COLO668 (cell line): Measurements from ENCODE around the gene ABCA6.
A peak's percentile ranks its signal among the peaks of the same experiment; 100 is the strongest.
"Not testable (repeated sequence)": the region's sequence is repeated elsewhere in the genome, so short reads cannot be mapped to it uniquely, and the experiment has no call there.

Experiments used
- DNase-seq: peaks from one replicate; lab custom pipeline; 2025; ENCODE audit not compliant: unreplicated experiment; lab: John Stamatoyannopoulos, UW

The ABCA6 gene

GRCh38 chr17:69073392-69073791 is 68.3 kb downstream of the ABCA6 start:
- not testable (repeated sequence) for DNase-seq

DNA sequence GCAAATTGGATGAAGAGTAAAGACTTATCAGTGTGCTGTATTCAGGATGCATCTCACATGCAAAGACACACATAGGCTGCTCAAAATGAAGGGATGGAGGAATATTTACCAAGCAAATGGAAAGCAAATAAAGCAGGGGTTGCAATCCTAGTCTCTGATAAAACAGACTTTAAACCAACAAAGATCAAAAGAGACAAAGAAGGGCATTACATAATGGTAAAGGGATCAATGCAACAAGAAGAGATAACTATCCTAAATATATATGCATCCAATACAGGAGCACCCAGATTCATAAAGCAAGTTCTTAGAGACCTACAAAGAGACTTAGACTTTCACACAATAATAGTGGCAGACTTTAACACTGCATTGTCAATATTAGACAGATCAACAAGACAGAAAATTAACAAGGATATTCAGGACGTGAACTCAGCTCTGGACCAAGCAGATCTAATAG is 68.9 kb downstream of the ABCA6 start:
- DNase-seq: not testable (repeated sequence)

GRCh38 chr17:69071233-69071586 is 70.5 kb downstream of the ABCA6 start:
- not testable (repeated sequence) for DNase-seq

DNA sequence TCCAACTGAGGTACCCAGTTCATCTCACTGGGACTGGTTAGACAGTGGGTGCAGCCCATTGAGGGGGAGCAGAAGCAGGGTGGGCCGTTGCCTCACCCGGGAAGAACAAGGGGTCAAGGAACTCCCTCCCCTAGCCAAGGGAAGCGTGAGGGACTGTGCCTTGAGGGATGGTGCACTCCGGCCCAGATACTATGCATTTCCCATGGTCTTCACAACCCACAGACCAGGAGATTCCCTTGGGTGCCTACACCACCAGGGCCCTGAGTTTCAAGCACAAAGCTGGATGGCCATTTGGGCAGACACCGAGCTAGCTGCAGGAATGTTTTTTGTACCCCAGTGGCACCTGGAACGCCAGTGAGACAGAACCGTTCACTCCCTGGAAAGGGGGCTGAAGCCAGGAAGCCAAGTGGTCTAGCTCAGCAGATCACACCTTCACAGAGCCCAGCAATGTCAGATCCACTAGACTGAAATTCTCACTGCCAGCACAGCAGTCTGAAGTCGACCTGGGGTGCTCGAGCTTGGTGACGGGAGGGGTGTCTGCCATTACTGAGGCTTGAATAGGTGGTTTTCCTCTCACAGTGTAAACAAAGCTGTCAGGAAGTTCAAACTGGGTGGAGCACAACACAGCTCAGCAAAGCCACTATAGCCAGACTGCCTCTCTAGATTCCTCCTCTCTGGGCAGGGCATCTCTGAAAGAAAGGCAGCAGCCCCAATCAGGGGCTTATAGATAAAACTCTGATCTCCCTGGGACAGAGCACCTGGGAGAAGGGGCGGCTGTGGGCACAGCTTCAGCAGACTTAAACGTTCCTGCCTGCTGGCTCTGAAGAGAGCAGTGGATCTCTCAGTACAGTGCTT is 71.1 kb downstream of the ABCA6 start:
- peak; percentile 7 for DNase-seq

GRCh38 chr17:69069226-69069750 is 72.4 kb downstream of the ABCA6 start:
- DNase-seq: no peak

DNA sequence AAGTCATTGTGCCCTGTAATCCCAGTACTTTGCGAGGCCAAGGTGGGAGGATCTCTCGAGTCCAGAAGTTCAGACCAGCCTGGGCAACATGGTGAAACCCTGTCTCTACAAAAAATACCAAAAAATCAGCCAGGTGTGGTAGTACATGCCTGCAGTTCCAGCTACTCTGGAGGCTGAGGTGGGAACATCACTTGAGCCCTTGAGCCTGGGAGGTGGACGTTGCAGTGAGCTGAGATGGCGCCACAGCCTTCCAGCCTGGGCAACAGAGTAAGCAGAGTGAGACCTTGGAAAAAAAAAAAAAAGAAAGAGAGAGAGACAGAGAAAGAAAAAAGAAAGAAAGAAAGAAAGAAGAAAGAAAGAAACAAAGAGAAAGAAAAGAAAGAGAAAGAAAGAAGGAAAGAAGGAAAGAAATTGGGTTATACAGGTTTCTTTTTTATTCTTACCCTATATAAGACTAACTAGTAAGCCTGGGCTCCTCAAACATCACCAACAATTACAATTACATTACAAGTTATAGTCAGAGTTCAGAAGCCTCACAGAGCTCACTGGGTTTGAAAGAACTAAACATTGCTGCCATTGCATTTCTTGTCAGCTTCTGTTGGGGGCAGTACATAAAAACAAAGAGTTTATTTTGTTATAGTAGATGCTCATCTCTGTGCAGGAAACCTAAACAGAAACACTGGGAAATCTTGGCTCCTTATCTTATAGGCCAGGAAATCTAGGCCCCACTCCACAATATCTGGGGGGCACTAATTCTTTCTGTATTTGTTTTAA is 74.2 kb downstream of the ABCA6 start:
- DNase-seq: no peak

DNA sequence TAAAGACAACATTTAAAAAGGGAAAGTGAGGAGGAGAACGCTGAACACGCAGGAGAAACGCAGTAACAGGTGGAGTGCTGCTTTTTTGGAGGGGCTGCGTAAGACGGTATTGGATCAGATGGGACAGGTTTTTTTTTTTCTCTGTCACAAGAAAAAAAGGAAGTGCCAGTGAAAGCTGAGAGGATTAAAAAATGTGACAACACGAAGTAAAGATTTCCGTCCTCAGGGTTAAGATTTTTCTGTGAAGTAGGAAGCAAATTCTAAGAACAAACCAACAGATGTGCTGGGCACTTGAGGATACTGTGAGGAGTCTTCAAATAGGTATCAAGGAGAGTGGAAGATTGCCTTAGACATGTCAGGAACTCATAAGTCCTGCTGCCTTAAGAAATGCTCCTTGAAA is 75.2 kb downstream of the ABCA6 start:
- no peak for DNase-seq

GRCh38 chr17:69065113-69065512 is 76.6 kb downstream of the ABCA6 start:
- no peak for DNase-seq

DNA sequence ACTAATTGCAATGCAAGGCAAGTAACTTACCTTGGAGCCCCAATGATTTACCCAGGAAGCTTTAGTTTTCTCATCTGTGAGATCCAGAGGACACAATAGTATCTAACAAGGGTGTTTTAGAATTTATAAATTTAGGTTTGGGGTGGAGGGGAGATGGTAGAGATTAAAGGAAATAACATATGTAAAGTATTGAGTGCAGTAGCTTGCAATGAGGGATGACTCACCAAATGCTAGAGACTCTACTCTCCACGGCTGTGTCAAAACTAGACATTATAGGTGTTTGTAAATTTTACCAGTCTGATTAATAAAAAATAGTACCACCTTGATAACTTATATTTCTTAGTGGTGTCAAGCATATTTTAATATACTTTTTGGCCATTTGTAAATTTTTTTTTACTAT is 77.2 kb downstream of the ABCA6 start:
- no peak for DNase-seq

GRCh38 chr17:69064001-69064400 is 77.7 kb downstream of the ABCA6 start:
- DNase-seq: no peak

DNA sequence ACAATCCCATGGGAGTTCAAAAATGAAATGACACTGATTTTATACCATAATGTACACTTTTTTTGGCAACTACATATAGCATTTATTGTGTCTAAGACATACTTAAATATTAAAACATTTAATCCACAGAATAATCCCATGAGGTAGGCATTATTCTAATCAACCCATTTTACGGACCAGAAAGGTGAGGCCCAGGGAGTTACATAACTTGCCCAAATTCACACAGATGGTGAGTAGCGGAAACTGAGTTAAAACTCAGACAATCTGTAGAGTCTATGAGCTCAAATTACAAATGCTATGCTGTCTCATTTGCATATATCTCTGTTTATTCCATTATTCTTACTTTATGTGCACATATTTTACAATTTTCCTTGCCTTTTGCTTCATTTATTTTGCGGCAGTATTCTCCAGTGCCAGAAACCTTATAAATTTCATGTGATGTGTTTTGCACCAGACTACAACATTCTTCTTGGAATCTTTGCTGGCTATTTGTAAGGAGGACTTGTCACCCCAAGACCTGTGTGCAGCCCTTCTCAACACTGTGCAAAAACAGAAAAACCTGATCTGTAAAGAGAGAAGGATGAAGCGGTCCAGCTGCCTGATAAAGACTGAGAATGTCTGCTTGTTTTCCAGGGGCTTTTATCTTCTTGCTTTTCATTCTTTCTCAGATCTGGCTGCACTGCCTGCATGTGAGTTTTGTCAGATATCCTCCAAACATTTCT is 78.7 kb downstream of the ABCA6 start:
- DNase-seq: no peak

GRCh38 chr17:69061721-69062556 is 79.8 kb downstream of the ABCA6 start:
- DNase-seq: no peak

- no peak for DNase-seq
Measured at GRCh38 chr17:69060822-69061221, 80.9 kb downstream of the ABCA6 start, which contains the start of gene ABCA9. ABCA9 (minus strand) TSS chr17:69060927; CDS start chr17:69051126, 9,801 bp downstream.

GRCh38 chr17:69059458-69060175 is 82.1 kb downstream of the ABCA6 start:
- no peak for DNase-seq

DNA sequence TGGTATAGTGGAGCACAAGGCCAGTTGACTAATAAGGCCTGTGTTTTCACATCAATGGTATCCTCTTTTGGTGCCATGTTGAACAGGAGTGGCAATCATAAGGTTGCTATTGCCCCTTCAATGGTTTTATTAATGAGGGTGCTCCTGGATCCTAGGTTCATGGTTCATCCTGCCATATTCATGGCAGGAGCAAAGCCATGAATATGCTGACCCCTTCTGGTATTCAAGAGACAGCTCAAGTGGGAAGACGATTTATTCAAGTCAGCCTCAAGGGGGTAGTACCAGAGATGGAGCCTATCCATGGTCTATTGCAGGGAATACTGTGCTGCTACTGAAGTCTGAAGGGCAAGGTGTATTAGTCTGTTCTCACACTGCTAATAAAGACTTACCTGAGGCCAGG is 83.5 kb downstream of the ABCA6 start:
- no peak for DNase-seq

GRCh38 chr17:69057280-69057679 is 84.4 kb downstream of the ABCA6 start:
- DNase-seq: no peak

GRCh38 chr17:69056179-69056823 is 85.4 kb downstream of the ABCA6 start:
- no peak for DNase-seq

- DNase-seq: no peak
Measured at GRCh38 chr17:69055334-69055733, 86.4 kb downstream of the ABCA6 start.
